Hepatocyte (in vitro differentiated cells): Measurements from ENCODE around the gene PAM. TPM values are rescaled to one million over a fixed set of nuclear protein-coding genes. Genes with fewer than 3 reads are reported as not detected.

Source experiments
- DNase-seq: peaks from one replicate; pipeline ENCODE4 v3.0.0-alpha.2; 2016; ENCODE audit warnings: low spot score
- H2AFZ ChIP-seq: fragments of 200-600 bp; sonication (generic); 2 replicates; pipeline ENCODE4 v1.6.0; 2016; ENCODE audit warnings: antibody characterized with exemption, mild to moderate bottlenecking
- H3K27ac ChIP-seq: fragments of 200-600 bp; sonication (generic); 2 replicates; pipeline ENCODE4 v1.5.1; 2016; ENCODE audit warnings: mild to moderate bottlenecking
- H3K27me3 ChIP-seq: fragments of 200-600 bp; sonication (generic); 2 replicates; pipeline ENCODE4 v1.6.1; 2016
- H3K36me3 ChIP-seq: fragments of 200-600 bp; sonication (generic); replicated peaks from 2 replicates; pipeline ENCODE4 v1.5.1; 2016; ENCODE audit warnings: low read depth; ENCODE audit not compliant: insufficient read depth
- H3K4me1 ChIP-seq: fragments of 200-600 bp; sonication (generic); 2 replicates; pipeline ENCODE4 v1.5.1; 2016; ENCODE audit warnings: mild to moderate bottlenecking, moderate library complexity; ENCODE audit not compliant: insufficient read depth
- H3K4me2 ChIP-seq: fragments of 200-600 bp; sonication (generic); 2 replicates; pipeline ENCODE4 v1.6.0; 2016
- H3K4me3 ChIP-seq: fragments of 200-600 bp; sonication (generic); 2 replicates; pipeline ENCODE4 v1.5.1; 2016; ENCODE audit warnings: mild to moderate bottlenecking
- H3K79me2 ChIP-seq: fragments of 200-600 bp; sonication (generic); 2 replicates; pipeline ENCODE4 v1.6.0; 2017; ENCODE audit warnings: mild to moderate bottlenecking
- H3K9me2 ChIP-seq: fragments of 200-600 bp; sonication (generic); replicated peaks from 2 replicates; pipeline ENCODE4 v1.6.0; 2017; ENCODE audit warnings: mild to moderate bottlenecking; ENCODE audit not compliant: insufficient read depth
- H3K9me3 ChIP-seq: fragments of 200-600 bp; sonication (generic); 2 replicates; pipeline ENCODE4 v1.5.1; 2016; ENCODE audit warnings: low read depth, mild to moderate bottlenecking
- H4K20me1 ChIP-seq: fragments of 200-600 bp; sonication (generic); 2 replicates; pipeline ENCODE4 v1.6.0; 2016; ENCODE audit warnings: mild to moderate bottlenecking; ENCODE audit not compliant: insufficient read depth, poor library complexity, severe bottlenecking
- EZH2 ChIP-seq: fragments of 200-600 bp; sonication (generic); IDR thresholded peaks from 2 replicates; pipeline ENCODE4 v1.6.1; 2016; ENCODE audit warnings: antibody characterized with exemption, mild to moderate bottlenecking, borderline replicate concordance
- EZH2phosphoT487 ChIP-seq: fragments of 200-600 bp; sonication (generic); IDR thresholded peaks from one replicate; pipeline ENCODE4 v1.6.1; 2018; ENCODE audit warnings: antibody characterized with exemption, mild to moderate bottlenecking, low read depth, moderate library complexity; ENCODE audit not compliant: unreplicated experiment, severe bottlenecking
- WGBS: methylation state at CpG from one replicate; pipeline ENCODE4 v1.1.6; 2016; ENCODE audit warnings: low lambda C conversion rate; ENCODE audit errors: missing lambda C conversion rate; 5-methylcytosine and 5-hydroxymethylcytosine counted together
- polyA plus RNA-seq: library from polyadenylated mRNA; unstranded; fragments of >200 nt; fragmentation: Nextera tagmentation; extraction: Ambion mirVana; gene quantifications from 2 replicates; pipeline ENCODE4 v1.2.1, GENCODE V29; 2016
- total RNA-seq: library from RNA; depleted of rRNA; stranded (reverse); fragments of >200 nt; gene quantifications from 2 replicates; pipeline ENCODE4 v1.2.3, GENCODE V29; 2014
- TF ChIP-seq, protein P1 (sequence below): fragments of 200-600 bp; sonication (generic); IDR thresholded peaks from 2 replicates; pipeline ENCODE4 v1.5.1; 2016; ENCODE audit warnings: antibody characterized with exemption, mild to moderate bottlenecking; ENCODE audit not compliant: poor library complexity

PAM gene
- total and polyA plus RNA-seq, 2 experiments from 2014 or later: 118 to 158 TPM

DNA sequence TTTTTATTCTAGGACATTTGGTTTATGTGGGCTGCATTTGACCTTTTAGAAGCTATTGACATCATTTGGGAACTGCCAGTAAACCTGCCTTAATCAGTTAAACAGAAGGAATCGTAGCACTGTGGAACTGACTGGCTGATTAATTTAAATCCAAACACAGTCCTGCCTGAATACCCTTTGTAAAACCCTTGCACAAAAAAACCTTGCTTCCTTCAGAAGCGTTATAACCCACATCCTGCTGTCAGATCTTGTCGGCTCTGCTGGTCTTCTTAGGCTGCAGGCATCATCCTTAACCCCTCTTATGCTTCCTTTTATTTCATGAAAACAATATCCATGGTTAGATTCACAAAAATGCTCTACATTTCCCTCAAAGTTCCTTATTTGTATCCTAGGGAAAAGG is 46.3 kb downstream of the PAM start:
- Histone ChIP-seq H3K27me3 (no peaks in the 10 kb centered on the region), H3K36me3 (no peaks in the 10 kb centered on the region), H2AFZ (no peak overlapping the region), H3K9me3 (no peaks in the 10 kb centered on the region), H3K79me2 (no peaks in the 10 kb centered on the region), H3K9me2 (no peaks in the 10 kb centered on the region), H3K27ac (no peak overlapping the region), H3K4me2 (no peak overlapping the region), H4K20me1 (no peaks in the 10 kb centered on the region), H3K4me3 (no peak overlapping the region), H3K4me1 (no peaks in the 10 kb centered on the region)
- TF ChIP-seq EZH2 (no peak), EZH2phosphoT487 (no peak)
- TF ChIP-seq, protein P1, sequence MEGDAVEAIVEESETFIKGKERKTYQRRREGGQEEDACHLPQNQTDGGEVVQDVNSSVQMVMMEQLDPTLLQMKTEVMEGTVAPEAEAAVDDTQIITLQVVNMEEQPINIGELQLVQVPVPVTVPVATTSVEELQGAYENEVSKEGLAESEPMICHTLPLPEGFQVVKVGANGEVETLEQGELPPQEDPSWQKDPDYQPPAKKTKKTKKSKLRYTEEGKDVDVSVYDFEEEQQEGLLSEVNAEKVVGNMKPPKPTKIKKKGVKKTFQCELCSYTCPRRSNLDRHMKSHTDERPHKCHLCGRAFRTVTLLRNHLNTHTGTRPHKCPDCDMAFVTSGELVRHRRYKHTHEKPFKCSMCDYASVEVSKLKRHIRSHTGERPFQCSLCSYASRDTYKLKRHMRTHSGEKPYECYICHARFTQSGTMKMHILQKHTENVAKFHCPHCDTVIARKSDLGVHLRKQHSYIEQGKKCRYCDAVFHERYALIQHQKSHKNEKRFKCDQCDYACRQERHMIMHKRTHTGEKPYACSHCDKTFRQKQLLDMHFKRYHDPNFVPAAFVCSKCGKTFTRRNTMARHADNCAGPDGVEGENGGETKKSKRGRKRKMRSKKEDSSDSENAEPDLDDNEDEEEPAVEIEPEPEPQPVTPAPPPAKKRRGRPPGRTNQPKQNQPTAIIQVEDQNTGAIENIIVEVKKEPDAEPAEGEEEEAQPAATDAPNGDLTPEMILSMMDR: no peak
- no peak for DNase-seq
- 63% methylated on average over 3 of the region's 3 CpGs for WGBS

DNA sequence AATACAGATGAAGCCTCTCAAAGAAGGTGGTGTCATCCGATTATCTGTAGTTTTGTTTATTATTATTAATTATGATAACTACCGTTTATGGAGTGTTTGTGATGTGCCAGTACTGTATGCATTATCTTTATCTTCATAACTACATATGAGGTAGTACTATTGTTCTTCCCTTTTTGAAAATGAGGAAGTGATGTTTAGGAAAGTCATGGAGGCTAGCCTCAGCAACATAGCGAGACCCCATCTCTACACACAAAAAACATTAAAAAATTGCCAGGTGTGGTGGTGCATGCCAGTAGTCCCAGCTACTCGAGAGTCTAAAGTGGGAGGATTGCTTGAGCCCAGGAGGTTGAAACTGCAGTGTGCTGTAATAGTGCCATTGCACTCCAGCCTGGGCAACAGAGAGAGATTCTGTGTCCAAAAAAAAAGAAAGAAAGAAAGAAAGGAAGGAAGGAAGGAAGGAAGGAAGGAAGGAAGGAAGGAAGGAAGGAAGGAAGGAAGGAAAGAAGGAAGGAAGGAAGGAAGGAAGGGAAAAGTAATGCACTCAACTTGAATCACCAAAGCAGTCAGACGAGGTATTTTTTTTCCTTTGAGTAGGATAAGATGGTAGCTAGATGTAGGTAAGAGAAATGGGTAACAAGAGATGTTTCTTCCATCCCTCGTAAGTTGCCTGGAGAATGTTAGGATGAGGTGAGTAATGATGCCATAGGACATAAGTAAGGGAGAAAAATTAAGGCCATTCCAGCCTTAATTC is 47.8 kb downstream of the PAM start:
- Histone ChIP-seq H4K20me1 (no peaks in the 10 kb centered on the region), H3K9me3 (no peaks in the 10 kb centered on the region), H3K27me3 (no peaks in the 10 kb centered on the region), H2AFZ (no peak overlapping the region), H3K36me3 (no peaks in the 10 kb centered on the region), H3K9me2 (no peaks in the 10 kb centered on the region), H3K4me3 (no peak overlapping the region), H3K4me1 (no peaks in the 10 kb centered on the region), H3K4me2 (no peak overlapping the region), H3K27ac (no peak overlapping the region), H3K79me2 (no peaks in the 10 kb centered on the region)
- DNase-seq: no peak
- TF ChIP-seq EZH2phosphoT487 (no peak), EZH2 (no peak)
- TF ChIP-seq, protein P1: no peak
- WGBS: 94% methylated on average over 6 of the region's 6 CpGs

DNA sequence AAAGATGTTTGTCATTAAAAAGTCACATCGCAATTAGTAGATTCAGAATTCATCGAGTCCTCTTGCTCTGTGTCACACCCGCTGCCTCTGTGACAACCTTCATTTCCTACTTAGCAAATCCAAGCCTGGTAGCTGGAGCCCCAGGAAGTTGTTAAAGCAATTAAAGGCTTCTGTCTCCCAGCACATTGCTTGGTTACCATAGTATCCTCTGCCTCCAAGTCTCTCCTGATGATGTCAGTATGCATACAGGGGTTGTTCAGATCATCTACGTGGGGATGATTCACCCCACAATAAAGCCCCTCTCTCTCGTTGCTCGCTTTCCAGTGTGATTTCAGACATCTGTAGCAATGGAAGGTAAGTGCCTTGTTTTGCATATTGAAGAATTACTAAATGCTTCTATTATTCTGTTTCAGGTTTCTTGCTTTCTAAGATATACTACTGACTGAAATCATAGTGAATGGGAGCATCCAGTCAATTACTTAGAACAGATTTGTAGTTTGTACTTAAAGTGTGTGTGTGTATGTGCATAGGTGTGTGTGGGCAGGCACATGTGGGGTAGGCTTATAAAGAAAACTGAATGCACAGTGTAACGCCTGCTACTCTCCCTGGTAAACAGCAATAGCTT is 52.9 kb downstream of the PAM start:
- H3K4me3 ChIP-seq: no peak overlapping the region
- H3K27ac ChIP-seq: peak overlapping the region; percentile 18
- H3K9me2 ChIP-seq: no peaks in the 10 kb centered on the region
- no peak for TF ChIP-seq EZH2
- TF ChIP-seq EZH2phosphoT487: no peak
- TF ChIP-seq, protein P1: no peak
- 47% methylated on average over 7 of the region's 7 CpGs for WGBS
- H3K4me2 ChIP-seq: peak overlapping the region; percentile 38
- peak; percentile 70 for DNase-seq
- H3K79me2 ChIP-seq: no peaks in the 10 kb centered on the region
- H2AFZ ChIP-seq: no peak overlapping the region
- no peaks in the 10 kb centered on the region for H3K9me3 ChIP-seq
- H4K20me1 ChIP-seq: no peaks in the 10 kb centered on the region
- no peaks in the 10 kb centered on the region for H3K27me3 ChIP-seq
- no peaks in the 10 kb centered on the region for H3K36me3 ChIP-seq
- no peaks in the 10 kb centered on the region for H3K4me1 ChIP-seq
